Cardiac septum (tissue), 1 donor: Measurements from ENCODE around the gene FAM156A. TPM values are rescaled to one million over a fixed set of nuclear protein-coding genes. Genes with fewer than 3 reads are reported as not detected.
"Not testable (repeated sequence)": the region's sequence is repeated elsewhere in the genome, so short reads cannot be mapped to it uniquely, and the experiment has no call there.

Experiments used
- DNase-seq: peaks from one replicate; pipeline ENCODE4 v3.0.0-alpha.2; 2020; ENCODE audit warnings: low spot score
- intact Hi-C: fragments of 100-400 bp; cut with DNase I; formaldehyde crosslinking; loops from one replicate; pipeline ENCODE4 v1.14.0; 2022
- long read RNA-seq: library from polyadenylated mRNA; unstranded; transcript quantifications from one replicate; pipeline ENCODE4 v2.0.0, GENCODE V29; 2021
- total RNA-seq: library from RNA; stranded (reverse); fragmentation: NEBNext Ultra II Directional; extraction: Animal tissue kit (Norgen Biotek cat#: 25700); gene quantifications from one replicate; pipeline ENCODE4 v1.2.1, GENCODE V29; 2021
- donor health status: DM: no; HTN: no; CAD: no.

Gene FAM156A
- total RNA-seq: 9.4 TPM
- long read RNA-seq, transcript FAM156A-201 (4 exons, 2,942 nt): major isoform, 5 of 19 reads
- long read RNA-seq, partial matches to known transcripts: 0 of 19 reads
- long read RNA-seq, other reads (novel, unspliced or antisense): 11 of 19 reads

GRCh38 chrX:52958113-52958959 is at the start of gene FAM156A:
TSS of gene FAM156A (minus strand) at chrX:52958518. CDS start at chrX:52948588, 9,930 bp downstream.
- DNase-seq, intact Hi-C loops: not testable (repeated sequence)

- DNase-seq: no peak
These were observed 47.0 kb upstream of the FAM156A start for GRCh38 chrX:53005327-53005726.

GRCh38 chrX:53004811-53005210 is 46.5 kb upstream of the FAM156A start:
- no peak for DNase-seq
- intact Hi-C loops: no loop called here

More at GRCh38 chrX:53005327-53005726, 47.0 kb upstream of the FAM156A start:
- intact Hi-C loops: no loop called here

GRCh38 chrX:53004038-53004437 is 45.7 kb upstream of the FAM156A start:
- intact Hi-C loops: no loop called here
- DNase-seq: no peak

- intact Hi-C loops: no loop called here
- no peak for DNase-seq
These were observed 44.8 kb upstream of the FAM156A start for GRCh38 chrX:53003111-53003510.

- intact Hi-C loops: no loop called here
These were observed 43.6 kb upstream of the FAM156A start for GRCh38 chrX:53001958-53002357.

GRCh38 chrX:53000447-53001135 is 42.3 kb upstream of the FAM156A start:
- DNase-seq: no peak

More at GRCh38 chrX:53001958-53002357, 43.6 kb upstream of the FAM156A start:
- no peak for DNase-seq

GRCh38 chrX:52995987-52996331 is 37.6 kb upstream of the FAM156A start:
- intact Hi-C loops: no loop called here

More at GRCh38 chrX:53000447-53001135, 42.3 kb upstream of the FAM156A start:
- intact Hi-C loops: no loop called here

GRCh38 chrX:52995135-52995986 is 37.0 kb upstream of the FAM156A start:
- intact Hi-C loops: no loop called here
- DNase-seq: peak; percentile 96

More at GRCh38 chrX:52995987-52996331, 37.6 kb upstream of the FAM156A start:
- no peak for DNase-seq

- intact Hi-C loops: no loop called here
- no peak for DNase-seq
These were observed 32.5 kb upstream of the FAM156A start for GRCh38 chrX:52990848-52991247.

- DNase-seq, intact Hi-C loops: not testable (repeated sequence)
These were observed 31.8 kb upstream of the FAM156A start for GRCh38 chrX:52990011-52990631.

- no peak for DNase-seq
- intact Hi-C loops: no loop called here
These were observed 30.9 kb upstream of the FAM156A start for GRCh38 chrX:52988985-52989917.

GRCh38 chrX:52983321-52984000 is 25.1 kb upstream of the FAM156A start:
- intact Hi-C loops: no loop called here
- peak; percentile 39 for DNase-seq

- intact Hi-C loops: no loop called here
- DNase-seq: peak; percentile 47
These were observed 21.7 kb upstream of the FAM156A start for GRCh38 chrX:52979993-52980392.

GRCh38 chrX:52979568-52979967 is 21.2 kb upstream of the FAM156A start:
- intact Hi-C loops: no loop called here
- DNase-seq: peak; percentile 44

- DNase-seq: no peak
- intact Hi-C loops: no loop called here
These were observed 19.6 kb upstream of the FAM156A start for GRCh38 chrX:52977953-52978352.

- DNase-seq: peak; percentile 24
- intact Hi-C loops: not testable (repeated sequence)
These were observed 17.3 kb upstream of the FAM156A start for GRCh38 chrX:52975576-52975975.
